IgD-negative memory B cell (primary cell): ENCODE results near the gene NR3C1. TPM values are rescaled to one million over a fixed set of nuclear protein-coding genes. Genes with fewer than 3 reads are reported as not detected.

Experiments
- H3K27ac Mint-ChIP-seq, 3 donors: one replicate each; pipeline ENCODE4 v1.8.0; 2020 to 2022; ENCODE audit warnings: mild to moderate bottlenecking in 3 of 3, mixed read lengths in 3 of 3, moderate library complexity in 1 of 3
- H3K27me3 Mint-ChIP-seq: one replicate; pipeline ENCODE4 v1.8.0; 2021; ENCODE audit warnings: mixed read lengths
- H3K36me3 Mint-ChIP-seq: one replicate; pipeline ENCODE4 v1.8.0; 2020; ENCODE audit warnings: mild to moderate bottlenecking, mixed read lengths
- H3K4me1 Mint-ChIP-seq, 3 donors: one replicate each; pipeline ENCODE4 v1.8.0; 2020 to 2022; ENCODE audit warnings: mixed read lengths in 3 of 3, mild to moderate bottlenecking in 1 of 3
- H3K4me3 Mint-ChIP-seq, 4 donors: one replicate each; pipeline ENCODE4 v1.8.0; 2020 to 2022; ENCODE audit warnings: mild to moderate bottlenecking in 4 of 4, mixed read lengths in 4 of 4, moderate library complexity in 3 of 4
- H3K9me3 Mint-ChIP-seq, 3 donors: one replicate each; pipeline ENCODE4 v1.8.0; 2020 to 2021; ENCODE audit warnings: mixed read lengths in 3 of 3, mild to moderate bottlenecking in 1 of 3
- polyA plus RNA-seq: library from polyadenylated mRNA; unstranded; fragments of 300-500 nt; fragmentation: Illumina TruSeq; gene quantifications from one replicate; pipeline ENCODE4 v1.2.3, GENCODE V29; 2021

Gene NR3C1
- polyA plus RNA-seq, 1 donor from 2014 or later, result 78.4 TPM

DNA sequence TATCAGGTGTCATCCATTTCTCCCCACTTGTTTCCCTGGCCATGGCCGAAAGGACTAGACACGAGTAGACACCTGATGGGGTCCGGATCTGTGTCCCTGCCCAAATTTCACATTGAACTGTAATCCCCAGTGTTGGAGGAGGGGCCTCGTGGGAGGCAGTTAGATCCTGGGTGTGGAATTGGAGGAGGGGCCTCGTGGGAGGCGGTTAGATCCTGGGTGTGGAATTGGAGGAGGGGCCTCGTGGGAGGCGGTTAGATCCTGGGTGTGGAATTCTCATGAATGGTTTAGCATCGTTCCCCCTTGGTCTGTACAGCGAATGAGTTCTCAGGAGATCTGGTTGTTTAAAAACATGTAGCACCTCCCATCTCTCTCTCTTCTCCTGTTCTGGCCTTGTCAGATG, 165.8 kb downstream of the NR3C1 start:
- H3K27ac Mint-ChIP-seq, result no peak overlapping the region
- no peaks in the 10 kb centered on the region for H3K4me1 Mint-ChIP-seq
- H3K4me3 Mint-ChIP-seq, result no peak overlapping the region
- H3K9me3 Mint-ChIP-seq, result no peaks in the 10 kb centered on the region
- no peaks in the 10 kb centered on the region for H3K36me3 Mint-ChIP-seq
- H3K27me3 Mint-ChIP-seq, result peaks cover 3% of the 10 kb centered on the region

DNA sequence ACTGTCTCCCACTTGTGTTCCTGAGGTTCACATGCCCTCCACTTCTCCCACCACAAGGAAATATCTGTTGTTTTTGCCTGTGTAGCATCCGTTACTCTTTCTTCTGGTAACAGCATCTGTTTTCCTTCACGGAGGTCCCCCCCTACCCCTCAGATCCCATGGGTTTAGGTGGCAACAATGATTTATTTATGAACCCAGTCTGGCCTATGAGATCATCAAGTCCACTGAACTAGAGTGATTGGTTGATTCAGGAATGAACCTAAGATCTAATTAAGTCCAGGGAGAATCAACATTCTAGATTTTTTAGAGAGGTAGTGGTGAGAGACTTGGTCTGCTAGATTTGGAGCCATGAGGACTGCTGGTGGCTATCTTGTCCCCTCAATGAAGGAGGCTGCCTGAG, 166.8 kb downstream of the NR3C1 start:
- no peak overlapping the region for H3K4me3 Mint-ChIP-seq
- peaks cover 5% of the 10 kb centered on the region for H3K27me3 Mint-ChIP-seq
- H3K4me1 Mint-ChIP-seq, result no peaks in the 10 kb centered on the region
- H3K36me3 Mint-ChIP-seq, result no peaks in the 10 kb centered on the region
- no peaks in the 10 kb centered on the region for H3K9me3 Mint-ChIP-seq
- H3K27ac Mint-ChIP-seq, result no peak overlapping the region

DNA sequence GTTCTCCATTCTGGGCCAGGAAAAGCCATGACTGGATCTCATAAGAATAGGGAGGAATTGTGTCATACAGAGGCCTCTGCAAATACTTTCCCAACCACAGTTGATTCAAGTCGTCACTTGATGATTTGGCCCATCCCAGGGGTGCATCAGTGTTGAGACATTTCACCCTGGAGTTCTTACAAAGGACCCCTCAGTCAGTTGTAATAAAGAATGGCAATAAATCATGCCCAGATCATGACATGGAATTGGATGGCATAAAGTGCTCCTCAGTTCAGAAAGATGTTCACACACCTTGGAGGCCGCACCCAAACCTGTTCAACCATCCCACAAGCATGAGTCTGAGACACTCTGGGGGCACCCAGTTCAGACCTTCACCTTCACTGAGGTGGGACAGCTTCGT, 168.1 kb downstream of the NR3C1 start:
- Mint-ChIP-seq H3K27me3 (peaks cover 4% of the 10 kb centered on the region), H3K27ac (no peak overlapping the region), H3K36me3 (no peaks in the 10 kb centered on the region), H3K4me1 (peaks cover 0 to 2% (median 0%) of the 10 kb centered on the region in 3 donors), H3K4me3 (no peak overlapping the region), H3K9me3 (no peaks in the 10 kb centered on the region)

DNA sequence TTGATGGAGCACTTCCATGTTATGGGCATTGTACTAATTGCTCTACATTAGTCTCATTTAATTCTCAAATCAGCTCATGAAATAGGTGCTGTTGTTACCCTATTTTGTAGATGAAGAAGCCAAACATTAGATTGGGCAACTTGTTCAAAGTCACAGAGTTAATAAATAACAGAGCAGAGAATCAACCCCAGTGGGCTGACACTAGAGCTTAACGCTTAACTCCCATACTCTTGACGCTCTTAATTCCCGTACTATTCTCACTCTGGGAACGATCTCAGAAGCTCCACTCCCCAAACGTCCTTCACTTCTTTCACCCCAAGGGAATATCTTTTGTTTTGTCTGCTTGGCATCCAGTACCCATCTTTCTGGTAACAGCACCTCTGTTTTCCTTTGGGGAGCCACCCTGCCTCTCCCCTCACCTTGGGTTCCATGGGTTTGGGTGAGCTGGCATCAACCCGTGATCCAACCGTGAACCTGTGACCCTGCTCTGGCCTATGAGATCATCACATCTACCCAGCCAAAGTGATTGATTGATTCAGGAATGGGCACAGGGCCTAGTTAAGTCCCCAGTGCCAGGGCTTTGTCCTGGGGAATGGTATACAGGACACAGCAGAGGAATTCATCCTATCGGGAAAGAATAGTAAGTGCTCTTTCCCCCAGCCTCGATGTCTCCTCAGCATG, 169.2 kb downstream of the NR3C1 start:
- H3K36me3 Mint-ChIP-seq, result no peaks in the 10 kb centered on the region
- no peak overlapping the region for H3K27ac Mint-ChIP-seq
- no peak overlapping the region for H3K4me3 Mint-ChIP-seq
- H3K4me1 Mint-ChIP-seq, result peaks cover 5 to 8% (median 7%) of the 10 kb centered on the region in 3 donors
- H3K9me3 Mint-ChIP-seq, result no peaks in the 10 kb centered on the region
- peaks cover 4% of the 10 kb centered on the region for H3K27me3 Mint-ChIP-seq

DNA sequence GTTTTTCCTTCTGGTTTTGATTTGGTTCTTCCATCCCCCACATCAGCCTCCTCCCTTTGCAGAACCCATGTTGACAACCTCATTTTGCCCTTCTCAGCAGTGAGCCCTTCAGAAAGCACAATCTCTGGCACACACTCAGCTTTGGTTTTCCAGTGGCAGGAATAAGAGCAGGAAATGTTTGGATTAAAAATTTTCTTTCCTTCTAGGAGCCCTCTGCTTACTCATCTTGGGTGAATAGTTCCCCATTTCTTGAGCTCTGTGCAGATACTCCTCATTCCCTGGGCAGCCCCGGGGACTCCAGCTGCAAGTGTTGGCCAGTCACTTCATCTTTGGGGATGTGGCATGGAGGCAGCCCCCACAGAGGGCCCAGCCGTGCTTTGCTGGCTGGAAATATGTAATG, 170.5 kb downstream of the NR3C1 start:
- peaks cover 5 to 8% (median 7%) of the 10 kb centered on the region in 3 donors for H3K4me1 Mint-ChIP-seq
- H3K27ac Mint-ChIP-seq, result no peak overlapping the region
- H3K27me3 Mint-ChIP-seq, result peaks cover 4% of the 10 kb centered on the region
- H3K36me3 Mint-ChIP-seq, result no peaks in the 10 kb centered on the region
- H3K4me3 Mint-ChIP-seq, result no peak overlapping the region
- H3K9me3 Mint-ChIP-seq, result no peaks in the 10 kb centered on the region

DNA sequence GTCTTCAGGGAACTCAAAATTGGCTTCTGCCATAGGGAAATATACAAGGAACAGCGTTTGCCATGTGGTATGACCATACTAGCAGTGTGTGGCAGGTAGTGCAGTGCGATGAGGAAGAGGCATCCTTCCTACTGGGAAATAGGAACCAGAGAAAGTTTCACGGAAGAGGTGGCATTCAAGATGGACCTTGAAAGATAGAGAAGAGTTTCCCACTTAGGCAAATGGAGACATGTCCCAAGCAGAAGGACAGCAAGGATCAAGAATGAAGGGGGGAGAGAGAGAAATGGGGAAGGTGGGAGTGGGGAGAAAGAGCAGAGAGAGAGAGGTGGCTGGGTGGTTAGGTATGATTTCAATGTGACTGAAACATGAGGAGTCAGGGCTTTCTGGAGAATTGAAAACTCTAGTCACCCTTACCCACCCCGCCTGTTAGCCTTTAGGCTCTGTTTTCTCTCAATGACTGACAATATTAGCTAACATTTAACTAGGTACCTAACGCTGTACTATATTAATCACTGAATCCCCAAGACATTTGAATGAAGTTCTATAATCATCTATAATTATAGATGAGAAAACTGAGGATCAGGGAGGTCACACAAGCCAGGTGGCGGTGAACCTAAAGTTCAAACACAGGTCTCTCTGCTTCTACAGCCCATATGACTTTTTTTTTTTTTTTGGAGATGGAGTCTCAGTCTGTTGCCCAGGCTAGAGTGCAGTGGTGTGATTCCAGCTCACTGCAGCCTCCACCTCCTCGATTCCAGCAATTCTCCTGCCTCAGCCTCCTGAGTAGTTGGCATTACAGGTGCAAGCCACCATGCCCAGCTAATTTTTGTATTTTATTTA, 171.3 kb downstream of the NR3C1 start:
- peaks cover 4% of the 10 kb centered on the region for H3K27me3 Mint-ChIP-seq
- peaks cover 5 to 8% (median 7%) of the 10 kb centered on the region in 3 donors for H3K4me1 Mint-ChIP-seq
- H3K9me3 Mint-ChIP-seq, result no peaks in the 10 kb centered on the region
- H3K4me3 Mint-ChIP-seq, result no peak overlapping the region
- H3K36me3 Mint-ChIP-seq, result no peaks in the 10 kb centered on the region
- H3K27ac Mint-ChIP-seq, result no peak overlapping the region

DNA sequence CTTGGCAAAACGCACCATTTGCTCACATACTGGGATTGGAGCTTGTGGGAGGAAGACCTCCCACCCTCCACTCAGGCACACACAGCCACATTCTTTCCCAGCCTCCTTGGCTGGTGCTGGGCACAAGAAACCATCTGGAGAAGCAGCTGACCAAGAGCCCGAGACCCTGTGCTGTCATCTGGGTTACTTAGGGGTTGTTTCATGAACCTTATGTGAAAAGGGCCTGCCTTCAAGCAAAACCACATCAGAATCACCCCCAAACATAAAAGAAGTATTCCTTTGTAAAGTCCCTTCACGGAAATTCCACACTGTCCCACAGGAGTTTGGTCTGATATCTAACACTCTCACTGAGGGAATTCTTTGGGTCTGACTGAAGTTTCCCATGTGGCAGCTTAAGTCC, 172.1 kb downstream of the NR3C1 start:
- H3K27ac Mint-ChIP-seq, result peak overlapping the region in 1 of 3 donors; percentile 71
- H3K36me3 Mint-ChIP-seq, result no peaks in the 10 kb centered on the region
- peaks cover 5 to 8% (median 7%) of the 10 kb centered on the region in 3 donors for H3K4me1 Mint-ChIP-seq
- peaks cover 4% of the 10 kb centered on the region for H3K27me3 Mint-ChIP-seq
- no peaks in the 10 kb centered on the region for H3K9me3 Mint-ChIP-seq
- H3K4me3 Mint-ChIP-seq, result peak overlapping the region in 1 of 4 donors; percentile 15

DNA sequence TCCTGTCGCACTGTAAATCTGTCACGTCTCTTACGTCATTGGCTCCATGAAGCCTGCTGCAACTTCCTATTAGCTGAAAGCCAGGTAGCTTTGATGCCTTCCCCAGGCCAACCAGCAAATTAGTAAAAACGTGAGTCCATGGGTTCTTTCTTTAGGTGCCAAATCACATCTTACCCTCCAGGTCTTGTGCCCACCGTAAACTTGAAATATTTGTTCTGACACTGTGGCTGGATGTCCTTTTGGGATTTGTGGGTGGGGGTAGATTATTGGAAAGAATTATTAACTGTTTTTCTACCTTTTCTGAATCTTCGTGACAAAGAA, 172.8 kb downstream of the NR3C1 start:
- H3K27ac Mint-ChIP-seq, result peak overlapping the region in 1 of 3 donors; percentile 71
- peaks cover 4% of the 10 kb centered on the region for H3K27me3 Mint-ChIP-seq
- peaks cover 5 to 8% (median 7%) of the 10 kb centered on the region in 3 donors for H3K4me1 Mint-ChIP-seq
- H3K9me3 Mint-ChIP-seq, result no peaks in the 10 kb centered on the region
- peak overlapping the region in 1 of 4 donors; percentile 87 for H3K4me3 Mint-ChIP-seq
- no peaks in the 10 kb centered on the region for H3K36me3 Mint-ChIP-seq

DNA sequence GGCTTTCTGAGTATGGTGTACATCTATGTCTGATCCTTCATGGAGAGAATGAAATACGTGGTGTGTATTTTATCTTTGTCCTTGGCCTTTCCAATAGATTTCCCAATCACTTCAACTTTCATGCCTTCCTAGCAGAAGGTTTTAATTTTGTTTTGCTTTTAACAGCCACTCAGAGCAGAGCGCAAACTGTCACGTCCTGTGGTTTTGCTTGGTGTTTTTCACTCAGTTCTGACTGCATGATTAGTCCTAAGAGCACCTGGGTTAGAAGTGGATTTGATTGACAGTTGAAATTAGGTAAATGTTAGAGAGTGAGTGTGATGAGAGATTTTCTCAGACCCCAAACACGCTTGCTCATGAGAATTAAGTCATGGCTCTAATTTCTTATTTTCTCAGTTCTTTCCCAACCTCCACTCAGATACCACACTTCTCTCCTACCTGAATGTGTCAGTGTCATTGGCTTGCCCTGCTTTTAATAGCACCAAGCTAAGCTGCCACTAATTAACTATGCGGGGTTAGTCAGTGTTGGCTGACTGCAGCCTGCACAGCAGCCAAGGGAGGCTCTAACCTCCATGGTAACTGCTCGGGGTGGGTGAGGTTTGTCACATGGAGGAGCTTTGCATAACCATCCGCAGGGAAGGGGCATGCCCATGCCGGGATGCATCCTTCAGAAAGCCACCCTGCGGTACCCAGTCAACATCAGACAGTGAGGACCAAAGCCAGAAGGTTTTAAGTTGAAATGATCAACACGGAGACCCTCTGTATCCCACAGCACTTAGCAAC, 173.4 kb downstream of the NR3C1 start:
- peak overlapping the region in 1 of 3 donors; percentile 41 for H3K27ac Mint-ChIP-seq
- peak overlapping the region in 3 of 4 donors; percentile 18 to 87 (median 60) for H3K4me3 Mint-ChIP-seq
- H3K9me3 Mint-ChIP-seq, result no peaks in the 10 kb centered on the region
- peaks cover 5 to 8% (median 7%) of the 10 kb centered on the region in 3 donors for H3K4me1 Mint-ChIP-seq
- H3K27me3 Mint-ChIP-seq, result peaks cover 4% of the 10 kb centered on the region
- H3K36me3 Mint-ChIP-seq, result no peaks in the 10 kb centered on the region

DNA sequence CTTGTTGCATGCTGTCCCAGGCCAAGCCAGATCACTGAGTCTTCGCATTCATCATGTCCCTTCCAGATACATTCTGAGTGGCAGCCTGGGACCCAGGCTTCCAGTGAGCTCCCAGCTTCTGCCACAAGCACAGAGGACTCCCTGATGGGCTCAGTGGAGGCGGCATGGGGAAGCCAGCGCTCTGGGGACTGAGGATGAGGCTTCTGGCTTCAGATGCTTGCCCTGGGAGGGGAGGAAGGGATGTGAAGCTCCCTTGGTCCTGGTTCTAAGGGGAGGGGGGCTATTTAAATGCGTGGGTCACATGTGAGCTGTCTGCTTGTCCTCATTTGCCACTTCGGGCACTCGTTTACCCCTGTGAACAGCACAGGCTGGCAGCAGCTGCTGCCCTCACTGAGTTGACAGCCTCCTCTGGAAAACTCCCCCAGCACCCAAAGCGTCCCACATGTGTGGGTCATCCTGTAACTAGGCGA, 174.0 kb downstream of the NR3C1 start:
- H3K9me3 Mint-ChIP-seq, result no peaks in the 10 kb centered on the region
- peak overlapping the region in 1 of 3 donors; percentile 47 for H3K27ac Mint-ChIP-seq
- H3K4me1 Mint-ChIP-seq, result peaks cover 5 to 8% (median 7%) of the 10 kb centered on the region in 3 donors
- H3K4me3 Mint-ChIP-seq, result peak overlapping the region in 1 of 4 donors; percentile 30
- H3K36me3 Mint-ChIP-seq, result peaks cover 3% of the 10 kb centered on the region
- H3K27me3 Mint-ChIP-seq, result peaks cover 4% of the 10 kb centered on the region

DNA sequence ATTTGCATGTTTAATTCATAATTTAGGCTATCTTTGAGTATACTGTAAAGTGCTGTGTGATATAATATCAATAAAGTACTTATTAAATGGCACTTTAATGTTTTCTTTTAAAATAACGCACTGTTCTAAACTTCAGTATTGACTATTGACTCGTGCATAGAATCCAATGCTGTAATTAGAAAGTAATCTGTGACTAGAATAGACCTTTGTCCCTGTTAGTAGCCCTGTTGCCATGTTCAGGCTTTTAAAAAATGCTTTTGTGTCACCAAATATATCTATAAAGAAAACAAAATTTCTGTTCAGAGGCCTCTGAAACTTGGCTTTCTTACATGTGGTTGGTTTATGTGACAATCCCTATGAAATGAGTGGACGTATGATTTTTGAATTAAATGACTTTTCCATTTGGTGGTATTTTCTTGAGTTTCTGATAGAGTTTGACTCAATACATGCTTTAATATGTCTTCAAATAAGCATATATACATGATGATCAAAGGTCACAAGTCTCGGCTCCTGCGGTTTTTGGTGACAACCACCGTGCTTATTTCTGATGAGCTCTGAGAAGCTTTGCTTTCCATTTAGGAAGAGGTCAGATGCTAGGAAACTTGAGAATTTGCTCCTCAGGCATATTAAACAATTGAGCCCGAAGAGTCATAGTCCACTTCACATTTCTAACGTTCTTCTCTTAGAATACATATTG, 174.7 kb downstream of the NR3C1 start:
- H3K4me3 Mint-ChIP-seq, result no peak overlapping the region
- peaks cover 3% of the 10 kb centered on the region for H3K36me3 Mint-ChIP-seq
- peak overlapping the region in 1 of 3 donors; percentile 47 for H3K27ac Mint-ChIP-seq
- H3K27me3 Mint-ChIP-seq, result peaks cover 4% of the 10 kb centered on the region
- no peaks in the 10 kb centered on the region for H3K9me3 Mint-ChIP-seq
- H3K4me1 Mint-ChIP-seq, result peaks cover 5 to 8% (median 7%) of the 10 kb centered on the region in 3 donors
